Heart left ventricle (tissue), 13 donors: Measurements from ENCODE around the gene TNRC6C.

Experiments used
- POLR2A ChIP-seq, 2 donors: fragments of 450-650 bp; IDR thresholded peaks; one replicate each; pipeline ENCODE4 v1.6.1; 2017; ENCODE audit warnings: antibody characterized with exemption in 2 of 2, mild to moderate bottlenecking in 2 of 2, moderate library complexity in 2 of 2
- TF ChIP-seq, protein P1 (sequence below), 12 donors: fragments of 200-600 bp; sonication (generic) in 4 of 12; IDR thresholded peaks; one replicate each; pipeline versions ENCODE4 v1.5.0 to v1.8.0; 2018 to 2022; ENCODE audit warnings: antibody characterized with exemption in 12 of 12, mild to moderate bottlenecking in 5 of 12
- donor health status: ischemic (EF 13 %, LVEDD 7.1; RV severe dilation, severe dysfunction).
- donor health status: DM: no; HTN: yes; CAD: no.
- donor health status: DM: no; HTN: no; CAD: no.
- donor health status: ischemic (EF 25% LVEDD 6.9; RV normal size, moderate dysfunction).
- donor health status: ischemic (EF 25% LVEDD 5.7; RV mildly dilated, moderate dysfunction).
- donor health status: ischemic (EF 35%, LVEDD 5.7; RV mildly dilated, moderate dysfunction).
- donor health status: nonischemic (EF 11% LVEDD 7.7; RV severe dilation, severe dysfunction).
- donor health status: DM: yes; HTN: yes; CAD: no.
- donor health status: PGD.
- donor health status: ischemic (EF 29% LVEDD 5.4; RV normal size, mild dysfunction).
- donor health status: nonischemic (EF 23%, LVEDD 6.1; RV moderate dilation, normal function).

DNA sequence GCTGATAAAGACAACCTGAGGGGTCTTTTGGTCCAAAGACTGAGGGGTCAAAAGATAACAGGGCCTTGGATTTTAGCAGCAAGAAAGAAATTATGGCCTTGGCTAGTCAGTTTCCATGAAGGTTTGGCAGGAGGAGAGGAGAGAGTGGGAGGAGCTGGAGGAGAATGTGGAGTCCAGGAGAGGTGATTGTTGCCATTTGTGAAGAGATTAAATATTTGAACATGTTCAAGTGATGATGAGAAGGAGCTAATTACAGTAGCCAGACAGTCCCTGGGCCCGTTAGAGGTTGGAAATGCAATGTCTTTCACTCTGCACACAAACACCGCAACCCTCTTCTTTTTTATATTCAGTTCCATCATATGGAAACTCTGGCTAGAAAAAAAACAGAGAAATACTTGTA lies 68.6 kb downstream of the TNRC6C start:
- TF ChIP-seq, protein P1, sequence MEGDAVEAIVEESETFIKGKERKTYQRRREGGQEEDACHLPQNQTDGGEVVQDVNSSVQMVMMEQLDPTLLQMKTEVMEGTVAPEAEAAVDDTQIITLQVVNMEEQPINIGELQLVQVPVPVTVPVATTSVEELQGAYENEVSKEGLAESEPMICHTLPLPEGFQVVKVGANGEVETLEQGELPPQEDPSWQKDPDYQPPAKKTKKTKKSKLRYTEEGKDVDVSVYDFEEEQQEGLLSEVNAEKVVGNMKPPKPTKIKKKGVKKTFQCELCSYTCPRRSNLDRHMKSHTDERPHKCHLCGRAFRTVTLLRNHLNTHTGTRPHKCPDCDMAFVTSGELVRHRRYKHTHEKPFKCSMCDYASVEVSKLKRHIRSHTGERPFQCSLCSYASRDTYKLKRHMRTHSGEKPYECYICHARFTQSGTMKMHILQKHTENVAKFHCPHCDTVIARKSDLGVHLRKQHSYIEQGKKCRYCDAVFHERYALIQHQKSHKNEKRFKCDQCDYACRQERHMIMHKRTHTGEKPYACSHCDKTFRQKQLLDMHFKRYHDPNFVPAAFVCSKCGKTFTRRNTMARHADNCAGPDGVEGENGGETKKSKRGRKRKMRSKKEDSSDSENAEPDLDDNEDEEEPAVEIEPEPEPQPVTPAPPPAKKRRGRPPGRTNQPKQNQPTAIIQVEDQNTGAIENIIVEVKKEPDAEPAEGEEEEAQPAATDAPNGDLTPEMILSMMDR (IDR thresholded peaks at IDR 0.05), result no peak
- no peak for TF ChIP-seq POLR2A (IDR thresholded peaks at IDR 0.05)
